K562 (cell line): ENCODE data around the gene PRRX1. TPM values are rescaled to one million over a fixed set of nuclear protein-coding genes. Genes with fewer than 3 reads are reported as not detected.

Source experiments
- ATAC-seq: fragments of 200-7000 bp; cut with Tn5 transposase; 3 replicates; pipeline ENCODE4 v1.9.1; 2020; ENCODE audit warnings: moderate library complexity
- BruUV-seq: library from RNA; stranded (reverse); fragments of 400-500 nt; replicated peaks from 2 replicates; lab custom pipeline; 2021; lab: Mats Ljungman, UMichigan
- CTCF ChIA-PET: fragments of 300-600 bp; formaldehyde crosslinking; extraction: SDS; loops from one replicate; lab custom pipeline; 2021; ENCODE audit warnings: low intra/inter-chr PET ratio; lab: Yijun Ruan, JAX
- POLR2A ChIA-PET: fragments of 300-600, 350-650 bp; sonication (Branson Sonifier 250); formaldehyde crosslinking; extraction: SDS; loops from one replicate; lab custom pipeline; 2021; ENCODE audit warnings: antibody characterized with exemption, inconsistent platforms; lab: Yijun Ruan, JAX
- DNase-seq, 4 experiments: peaks; one replicate each; pipeline versions ENCODE4 v3.0.0 to v3.0.0-alpha.2; 2011 to 2018; ENCODE audit warnings: low spot score in 3 of 4, mixed read lengths in 3 of 4; ENCODE audit errors: extremely low read depth in 1 of 4
- FAIRE-seq: peaks from 2 replicates; lab custom pipeline; 2011; peaks lifted over from hg19 to GRCh38; lab: Jason Lieb, UNC
- H2AFZ ChIP-seq: 2 replicates; pipeline ENCODE4 v1.6.0; 2011; ENCODE audit warnings: low read depth, low read length, control low read depth, inconsistent platforms
- H3K27ac ChIP-seq: fragments of 200-600 bp; 3 replicates; pipeline ENCODE4 v1.8.0; 2011; ENCODE audit warnings: low read depth, mild to moderate bottlenecking, control low read depth, inconsistent platforms, low read length, moderate library complexity, mixed read lengths; ENCODE audit errors: extremely low read depth
- H3K27me3 ChIP-seq, 2 experiments: fragments of 300-600 bp in 1 of 2; 2 replicates in 1 of 2; 3 replicates in 1 of 2; pipeline versions ENCODE4 v1.6.0 to v1.8.0; 2011; ENCODE audit warnings: inconsistent platforms in 2 of 2, low read length in 2 of 2, mild to moderate bottlenecking in 1 of 2, mixed read lengths in 1 of 2, moderate library complexity in 1 of 2; ENCODE audit not compliant: control insufficient read depth in 2 of 2, insufficient read depth in 2 of 2
- H3K36me3 ChIP-seq: fragments of 300-600 bp; 3 replicates; pipeline ENCODE4 v1.8.0; 2011; ENCODE audit warnings: mild to moderate bottlenecking, low read length, inconsistent platforms; ENCODE audit not compliant: control insufficient read depth, insufficient read depth
- H3K4me1 ChIP-seq, 2 experiments: fragments of 200-600 bp in 1 of 2; replicated peaks in 1 of 2; 2 replicates in 1 of 2; 3 replicates in 1 of 2; pipeline versions ENCODE4 v1.5.1 to v1.8.0; 2011; ENCODE audit warnings: inconsistent platforms in 2 of 2, low read length in 2 of 2, mild to moderate bottlenecking in 1 of 2, mixed read lengths in 1 of 2, moderate library complexity in 1 of 2; ENCODE audit not compliant: control insufficient read depth in 2 of 2, insufficient read depth in 2 of 2
- H3K4me2 ChIP-seq: 2 replicates; pipeline ENCODE4 v1.6.1; 2011; ENCODE audit warnings: low read length, control low read depth, inconsistent platforms, mixed read lengths; ENCODE audit not compliant: insufficient read depth
- H3K4me3 ChIP-seq: fragments of 200-600 bp; sonication (generic), shearing (Covaris generic); 2 replicates; pipeline ENCODE4 v1.5.1; 2016; ENCODE audit warnings: control low read depth, inconsistent platforms
- H3K79me2 ChIP-seq: fragments of 200-600 bp; 3 replicates; pipeline ENCODE4 v1.8.0; 2011; ENCODE audit warnings: low read length, inconsistent platforms; ENCODE audit not compliant: control insufficient read depth, insufficient read depth
- H3K9ac ChIP-seq, 2 experiments: 2 replicates each; pipeline versions ENCODE4 v1.6.0 to v1.6.1; 2011; ENCODE audit warnings: low read depth in 2 of 2, low read length in 2 of 2, control low read depth in 1 of 2, inconsistent platforms in 1 of 2, mild to moderate bottlenecking in 1 of 2, mixed read lengths in 1 of 2; ENCODE audit not compliant: insufficient read depth in 1 of 2
- H3K9me1 ChIP-seq: one replicate; pipeline ENCODE4 v1.6.0; 2011; ENCODE audit warnings: inconsistent platforms, mild to moderate bottlenecking, low read length, moderate library complexity; ENCODE audit not compliant: control insufficient read depth, insufficient read depth
- H3K9me3 ChIP-seq: replicated peaks from 2 replicates; pipeline ENCODE4 v1.5.1; 2011; ENCODE audit warnings: low read depth, low read length, inconsistent platforms; ENCODE audit not compliant: control insufficient read depth, insufficient read depth
- H4K20me1 ChIP-seq: replicated peaks from 2 replicates; pipeline ENCODE4 v1.6.1; 2011; ENCODE audit warnings: low read length, inconsistent platforms, mixed read lengths; ENCODE audit not compliant: control insufficient read depth, insufficient read depth
- DDX20 ChIP-seq: fragments of 450-650 bp; IDR thresholded peaks from 2 replicates; pipeline ENCODE4 v1.6.1; 2016; ENCODE audit warnings: missing genetic modification characterization, low read depth, mild to moderate bottlenecking, missing compliant biosample characterization, moderate library complexity
- GTF2F1 ChIP-seq: IDR thresholded peaks from 2 replicates; pipeline ENCODE4 v1.6.1; 2011; ENCODE audit warnings: low read depth, low read length, improper control_type of control experiment
- HBP1 ChIP-seq: fragments of 450-650 bp; formaldehyde crosslinking; IDR thresholded peaks from 2 replicates; pipeline ENCODE4 v1.4.0; 2022; ENCODE audit warnings: missing genetic modification characterization
- KDM5B ChIP-seq: fragments of 200-600 bp; sonication (generic); IDR thresholded peaks from 2 replicates; pipeline ENCODE4 v1.6.1; 2012; ENCODE audit warnings: low read depth, mild to moderate bottlenecking, moderate library complexity, low read length, control low read depth, inconsistent platforms; ENCODE audit not compliant: insufficient replicate concordance
- LEF1 ChIP-seq: fragments of 450-650 bp; IDR thresholded peaks from 2 replicates; pipeline ENCODE4 v1.6.1; 2016; ENCODE audit warnings: mild to moderate bottlenecking
- PHF8 ChIP-seq: fragments of 200-600 bp; sonication (generic); IDR thresholded peaks from 2 replicates; pipeline ENCODE4 v1.6.1; 2012; ENCODE audit warnings: mixed run types, mild to moderate bottlenecking, inconsistent platforms, low read length, moderate library complexity, borderline replicate concordance
- SREBF1 ChIP-seq: fragments of 150-350 bp; IDR thresholded peaks from 2 replicates; pipeline ENCODE4 v1.6.1; 2014; ENCODE audit warnings: antibody characterized with exemption, low read depth, low read length, borderline replicate concordance
- TCFL5 ChIP-seq: fragments of 250-450 bp; sonication (Bioruptor Pico); conservative IDR thresholded peaks from 2 replicates; pipeline ENCODE4 v1.6.1; 2021; ENCODE audit warnings: mild to moderate bottlenecking, moderate library complexity, matching md5 sums
- ZNF184 ChIP-seq: sonication (generic); formaldehyde crosslinking; IDR thresholded peaks from 2 replicates; pipeline ENCODE4 v1.5.0; 2020; ENCODE audit warnings: missing genetic modification reagents
- ZNF217 ChIP-seq: sonication (generic); formaldehyde crosslinking; IDR thresholded peaks from 2 replicates; pipeline ENCODE4 v1.8.0; 2022; ENCODE audit warnings: mild to moderate bottlenecking, missing genetic modification reagents
- ZNF311 ChIP-seq: fragments of 250-450 bp; sonication (Bioruptor Pico); IDR thresholded peaks from 2 replicates; pipeline ENCODE4 v1.4.0; 2020; ENCODE audit warnings: mild to moderate bottlenecking, moderate library complexity
- ZNF584 ChIP-seq: fragments of 200-800 bp; sonication (Bioruptor generic); IDR thresholded peaks from 2 replicates; pipeline ENCODE4 v1.6.1; 2016; ENCODE audit warnings: low read depth, mild to moderate bottlenecking, missing genetic modification characterization, missing compliant biosample characterization
- WGBS: fragments of 100-300 bp; shearing (Covaris generic); methylation state at CpG from one replicate; pipeline ENCODE4 v1.1.6; 2016; ENCODE audit warnings: low coverage, mixed read lengths; ENCODE audit not compliant: insufficient coverage; ENCODE audit errors: missing lambda C conversion rate; 5-methylcytosine and 5-hydroxymethylcytosine counted together
- in situ Hi-C: fragments of 300-500 bp; cut with MboI; formaldehyde crosslinking; loops from 4 replicates; pipeline ENCODE4 v1.15.0; 2018; ENCODE audit warnings: inconsistent platforms, mixed read lengths
- intact Hi-C: fragments of 100-400 bp; cut with micrococcal nuclease; formaldehyde crosslinking; loops from 2 replicates; pipeline ENCODE4 v1.14.2; 2022
- polyA plus RNA-seq, 8 experiments: library from polyadenylated mRNA; depleted of rRNA in 4 of 8; stranded (reverse) in 5 of 8; unstranded in 3 of 8; fragments of >200 nt; fragmentation: Nextera tagmentation in 2 of 8; fragmentation: Illumina TruSeq in 1 of 8; extraction: Ambion mirVana in 2 of 8; extraction: Trizol in 1 of 8; gene quantifications; 2 replicates each; pipeline versions ENCODE4 v1.2.1 to v1.2.3, GENCODE V29; 2011 to 2014; ENCODE audit warnings: inconsistent platforms in 1 of 8, missing spikeins in 1 of 8
- total RNA-seq, 7 experiments: library from RNA; depleted of rRNA in 6 of 7; stranded (reverse); fragments of >200 nt in 6 of 7; fragmentation: Illumina TruSeq in 2 of 7; extraction: Trizol in 2 of 7; gene quantifications; 2 replicates each; pipeline versions ENCODE4 v1.2.1 to v1.2.3, GENCODE V29; 2011 to 2021; ENCODE audit warnings: low replicate concordance in 1 of 7
- TF ChIP-seq, protein P1 (sequence below): sonication (generic); formaldehyde crosslinking; IDR thresholded peaks from 2 replicates; pipeline ENCODE4 v1.8.0; 2023; ENCODE audit warnings: mild to moderate bottlenecking, missing genetic modification reagents

The PRRX1 gene
- total and polyA plus RNA-seq, 9 of the 15 experiments (the other 6 are each of a cell fraction or from before 2014, with no cell fraction given) = not detected

- FAIRE-seq = no peak
- intact Hi-C loops = no loop called here
- in situ Hi-C loops = no loop called here
- H3K9ac ChIP-seq = no peak overlapping the region
- CTCF ChIA-PET = no interaction called here
- H3K27ac ChIP-seq = no peak overlapping the region
- H3K36me3 ChIP-seq = no peaks in the 10 kb centered on the region
- TF ChIP-seq LEF1 (no peak), GTF2F1 (no peak), ZNF217 (CRISPR knock-in tag) (no peak), ZNF584 (no peak), HBP1 (no peak), KDM5B (no peak), PHF8 (no peak), SREBF1 (no peak), TCFL5 (CRISPR knock-in tag) (no peak), DDX20 (no peak), ZNF184 (CRISPR knock-in tag) (no peak), ZNF311 (no peak)
- TF ChIP-seq, protein P1, sequence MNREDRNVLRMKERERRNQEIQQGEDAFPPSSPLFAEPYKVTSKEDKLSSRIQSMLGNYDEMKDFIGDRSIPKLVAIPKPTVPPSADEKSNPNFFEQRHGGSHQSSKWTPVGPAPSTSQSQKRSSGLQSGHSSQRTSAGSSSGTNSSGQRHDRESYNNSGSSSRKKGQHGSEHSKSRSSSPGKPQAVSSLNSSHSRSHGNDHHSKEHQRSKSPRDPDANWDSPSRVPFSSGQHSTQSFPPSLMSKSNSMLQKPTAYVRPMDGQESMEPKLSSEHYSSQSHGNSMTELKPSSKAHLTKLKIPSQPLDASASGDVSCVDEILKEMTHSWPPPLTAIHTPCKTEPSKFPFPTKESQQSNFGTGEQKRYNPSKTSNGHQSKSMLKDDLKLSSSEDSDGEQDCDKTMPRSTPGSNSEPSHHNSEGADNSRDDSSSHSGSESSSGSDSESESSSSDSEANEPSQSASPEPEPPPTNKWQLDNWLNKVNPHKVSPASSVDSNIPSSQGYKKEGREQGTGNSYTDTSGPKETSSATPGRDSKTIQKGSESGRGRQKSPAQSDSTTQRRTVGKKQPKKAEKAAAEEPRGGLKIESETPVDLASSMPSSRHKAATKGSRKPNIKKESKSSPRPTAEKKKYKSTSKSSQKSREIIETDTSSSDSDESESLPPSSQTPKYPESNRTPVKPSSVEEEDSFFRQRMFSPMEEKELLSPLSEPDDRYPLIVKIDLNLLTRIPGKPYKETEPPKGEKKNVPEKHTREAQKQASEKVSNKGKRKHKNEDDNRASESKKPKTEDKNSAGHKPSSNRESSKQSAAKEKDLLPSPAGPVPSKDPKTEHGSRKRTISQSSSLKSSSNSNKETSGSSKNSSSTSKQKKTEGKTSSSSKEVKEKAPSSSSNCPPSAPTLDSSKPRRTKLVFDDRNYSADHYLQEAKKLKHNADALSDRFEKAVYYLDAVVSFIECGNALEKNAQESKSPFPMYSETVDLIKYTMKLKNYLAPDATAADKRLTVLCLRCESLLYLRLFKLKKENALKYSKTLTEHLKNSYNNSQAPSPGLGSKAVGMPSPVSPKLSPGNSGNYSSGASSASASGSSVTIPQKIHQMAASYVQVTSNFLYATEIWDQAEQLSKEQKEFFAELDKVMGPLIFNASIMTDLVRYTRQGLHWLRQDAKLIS (CRISPR knock-in tag) = no peak
- TF ChIP-seq, all 486 proteins: peak for 0
- H3K9me1 ChIP-seq = no peaks in the 10 kb centered on the region
- ATAC-seq = no peak
- H3K4me1 ChIP-seq = peaks cover 0 to 10% of the 10 kb centered on the region in 2 experiments; a peak in 2 of 5 replicates
- no peaks in the 10 kb centered on the region for H4K20me1 ChIP-seq
- H3K9me3 ChIP-seq = no peaks in the 10 kb centered on the region
- no TSS peak for BruUV-seq
- no peak overlapping the region for H3K4me3 ChIP-seq
- DNase-seq = no peak
- POLR2A ChIA-PET = no interaction called here
- no peak overlapping the region for H3K4me2 ChIP-seq
- no peaks in the 10 kb centered on the region for H3K79me2 ChIP-seq
- WGBS = 0% methylated on average over 8 of the region's 8 CpGs
- no peak overlapping the region for H2AFZ ChIP-seq
- H3K27me3 ChIP-seq = peaks cover 37 to 43% of the 10 kb centered on the region in 2 experiments; a peak in 4 of 5 replicates
Measured at GRCh38 chr1:170669107-170669445, 5.1 kb downstream of the PRRX1 start.
